Measurements from ENCODE around the gene PIP5KL1. TPM values are rescaled to one million over a fixed set of nuclear protein-coding genes. Genes with fewer than 3 reads are reported as not detected.

PIP5KL1 gene
- total and polyA plus RNA-seq, 2 donors from 2014 or later: 3.0 to 4.3 TPM

GRCh38 chr9:127927988-127928675, 2.4 kb downstream of the PIP5KL1 start:
- Histone ChIP-seq H3K27ac (ENCODE audit: low read depth in 2 of 2, low read length in 2 of 2) (no peak overlapping the region), H3K36me3 (ENCODE audit: control insufficient read depth in 2 of 3, insufficient read depth in 3 of 3, low read length in 3 of 3) (no peaks in the 10 kb centered on the region), H3K4me3 (ENCODE audit: low read length in 3 of 3) (no peak overlapping the region), H3K27me3 (ENCODE audit: control insufficient read depth, insufficient read depth, low read length) (peaks cover 4% of the 10 kb centered on the region), H3K4me1 (ENCODE audit: control insufficient read depth in 2 of 3, insufficient read depth in 2 of 3, low read depth in 1 of 3, low read length in 3 of 3) (peaks cover 0 to 24% (median 0%) of the 10 kb centered on the region in 3 donors), H3K9ac (ENCODE audit: low read length in 3 of 3) (no peak overlapping the region), H3K9me3 (ENCODE audit: control insufficient read depth in 2 of 3, insufficient read depth in 1 of 3, low read length in 3 of 3) (no peaks in the 10 kb centered on the region)
- FAIRE-seq: no peak
- TF ChIP-seq CTCF (IDR thresholded peaks at IDR 0.05; ENCODE audit: borderline replicate concordance, extremely low read depth, insufficient read depth): no peak
- DNase-seq: peak in 2 of 5 donors; percentile 34 to 74
- intact Hi-C loops (cut with DNase I): no loop called here

GRCh38 chr9:127927201-127927987, 3.2 kb downstream of the PIP5KL1 start:
- Histone ChIP-seq H3K4me1 (ENCODE audit: control insufficient read depth in 2 of 3, insufficient read depth in 2 of 3, low read depth in 1 of 3, low read length in 3 of 3) (peaks cover 0 to 24% (median 0%) of the 10 kb centered on the region in 3 donors), H3K27me3 (ENCODE audit: control insufficient read depth, insufficient read depth, low read length) (peaks cover 4% of the 10 kb centered on the region), H3K4me3 (ENCODE audit: low read length in 3 of 3) (no peak overlapping the region), H3K27ac (ENCODE audit: low read depth in 2 of 2, low read length in 2 of 2) (no peak overlapping the region), H3K36me3 (ENCODE audit: control insufficient read depth in 2 of 3, insufficient read depth in 3 of 3, low read length in 3 of 3) (no peaks in the 10 kb centered on the region), H3K9me3 (ENCODE audit: control insufficient read depth in 2 of 3, insufficient read depth in 1 of 3, low read length in 3 of 3) (no peaks in the 10 kb centered on the region), H3K9ac (ENCODE audit: low read length in 3 of 3) (no peak overlapping the region)
- no peak for TF ChIP-seq CTCF (IDR thresholded peaks at IDR 0.05; ENCODE audit: borderline replicate concordance, extremely low read depth, insufficient read depth)
- peak; percentile 29 to 89 (median 63) for DNase-seq
- no peak for FAIRE-seq
- intact Hi-C loops (cut with DNase I): no loop called here

- Histone ChIP-seq H3K36me3 (ENCODE audit: control insufficient read depth in 2 of 3, insufficient read depth in 3 of 3, low read length in 3 of 3) (no peaks in the 10 kb centered on the region), H3K27me3 (ENCODE audit: control insufficient read depth, insufficient read depth, low read length) (peaks cover 4% of the 10 kb centered on the region), H3K4me3 (ENCODE audit: low read length in 3 of 3) (no peak overlapping the region), H3K27ac (ENCODE audit: low read depth in 2 of 2, low read length in 2 of 2) (no peak overlapping the region), H3K9me3 (ENCODE audit: control insufficient read depth in 2 of 3, insufficient read depth in 1 of 3, low read length in 3 of 3) (no peaks in the 10 kb centered on the region), H3K4me1 (ENCODE audit: control insufficient read depth in 2 of 3, insufficient read depth in 2 of 3, low read depth in 1 of 3, low read length in 3 of 3) (peaks cover 0 to 26% (median 0%) of the 10 kb centered on the region in 3 donors), H3K9ac (ENCODE audit: low read length in 3 of 3) (no peak overlapping the region)
- no peak for TF ChIP-seq CTCF (IDR thresholded peaks at IDR 0.05; ENCODE audit: borderline replicate concordance, extremely low read depth, insufficient read depth)
- no peak for DNase-seq
- intact Hi-C loops (cut with DNase I): no loop called here
- FAIRE-seq: no peak
Measured at GRCh38 chr9:127926906-127927200, 3.7 kb downstream of the PIP5KL1 start.

Data from kidney (tissue), 14 donors.